ENCODE measurements around the gene CASZ1.

GRCh38 chr1:10649517-10650201 lies 146.8 kb downstream of the CASZ1 start:
- TF ChIP-seq AFF4 (CRISPR knock-in tag; IDR thresholded peaks at IDR 0.05; ENCODE audit: borderline replicate concordance) = no peak
- TF ChIP-seq NR2C2 (CRISPR knock-in tag; IDR thresholded peaks at IDR 0.05) = no peak
- TF ChIP-seq FOXP4 (CRISPR knock-in tag; IDR thresholded peaks at IDR 0.05) = no peak
- no peak for TF ChIP-seq CTCF (IDR thresholded peaks at IDR 0.05)
- no peak for TF ChIP-seq MAX (CRISPR knock-in tag; IDR thresholded peaks at IDR 0.05)
- TF ChIP-seq ZBTB21 (CRISPR knock-in tag; IDR thresholded peaks at IDR 0.05; ENCODE audit: borderline replicate concordance) = no peak
- no peak for TF ChIP-seq FOXP1 (CRISPR knock-in tag; IDR thresholded peaks at IDR 0.05; ENCODE audit: borderline replicate concordance)
- TF ChIP-seq CBFB (CRISPR knock-in tag; IDR thresholded peaks at IDR 0.05; ENCODE audit: low read depth) = no peak
- TF ChIP-seq TCF7 (CRISPR knock-in tag; IDR thresholded peaks at IDR 0.05; ENCODE audit: low read depth) = no peak
- no peak for TF ChIP-seq TP53 (CRISPR knock-in tag; IDR thresholded peaks at IDR 0.05)
- TF ChIP-seq CREB1 (CRISPR knock-in tag; IDR thresholded peaks at IDR 0.05) = no peak
- no peak for TF ChIP-seq FOXJ3 (CRISPR knock-in tag; IDR thresholded peaks at IDR 0.05; ENCODE audit: borderline replicate concordance)
- no peak for TF ChIP-seq ZNF416 (CRISPR knock-in tag; IDR thresholded peaks at IDR 0.05)
- no peak for TF ChIP-seq USF2 (CRISPR knock-in tag; IDR thresholded peaks at IDR 0.05)

All from WTC11 (cell line).